A204.1 (cell line): ENCODE results near the gene PITPNB.

Experiments used
- FAIRE-seq: peaks from 2 replicates; lab custom pipeline; 2012; peaks lifted over from hg19 to GRCh38; lab: Jason Lieb, UNC

PITPNB gene

GRCh38 chr22:27919942-27920755 is 1.1 kb upstream of the PITPNB start:
- FAIRE-seq = no peak

DNA sequence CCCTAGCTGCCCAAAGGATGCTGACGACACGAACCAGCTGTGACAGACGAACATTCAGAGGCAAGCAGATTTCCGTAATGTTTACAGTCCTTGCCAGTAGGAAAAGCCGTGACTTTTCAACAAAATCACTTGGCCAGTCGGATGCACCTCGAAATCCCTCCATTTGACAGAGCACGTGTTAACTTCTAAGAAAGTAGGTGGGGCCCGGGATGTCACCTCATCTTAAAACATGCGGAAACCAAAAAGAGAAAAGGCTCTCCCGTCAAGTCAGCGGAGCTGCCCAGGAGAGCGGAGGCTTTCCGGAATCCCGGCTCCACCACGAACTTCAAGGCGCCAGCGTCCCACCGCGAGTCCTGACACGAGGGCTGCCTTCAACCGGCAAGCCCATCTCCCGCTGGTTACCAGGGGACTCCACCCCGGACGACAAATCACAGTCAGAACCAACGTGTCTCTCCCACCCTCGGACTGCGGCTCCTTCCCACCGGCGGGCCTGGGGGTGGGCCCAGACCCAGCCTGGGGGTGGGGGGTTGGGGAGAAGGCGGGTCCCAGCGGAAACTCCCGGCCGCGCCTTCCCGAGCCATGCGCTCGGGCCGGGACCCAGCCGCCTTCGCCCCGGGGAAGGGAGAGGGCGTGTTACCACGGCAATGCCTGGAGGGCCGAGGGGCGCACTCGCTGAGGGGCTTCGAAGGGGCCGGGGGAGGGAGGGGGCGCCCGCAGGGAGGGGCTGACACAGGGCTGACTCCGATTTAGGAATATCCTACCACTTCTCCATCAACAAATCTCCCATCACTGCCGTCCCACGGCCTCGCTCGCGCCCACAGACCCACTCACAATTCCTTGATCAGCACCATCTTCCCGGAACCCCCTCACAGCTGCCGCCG is 475 bp downstream of the PITPNB start:
- FAIRE-seq = no peak

DNA sequence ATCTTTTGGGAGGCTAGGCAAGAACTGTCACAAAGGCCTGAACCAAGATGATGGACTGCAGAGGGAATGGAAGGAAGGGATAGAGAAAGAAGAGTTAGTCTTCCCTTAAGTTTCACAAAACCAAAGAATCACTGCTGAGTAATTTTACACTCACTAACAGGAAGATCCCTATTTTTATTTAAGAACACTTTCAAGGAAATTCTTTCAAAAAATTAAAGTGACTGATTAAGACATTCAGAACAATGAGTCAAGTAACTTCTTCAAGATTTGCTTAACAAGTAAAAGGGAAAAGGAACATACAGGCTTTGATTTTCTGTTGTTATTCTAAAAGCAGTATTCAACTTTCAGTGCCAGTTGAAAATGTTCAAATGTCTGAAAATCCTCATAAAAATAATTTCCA is 3.1 kb downstream of the PITPNB start:
- FAIRE-seq = no peak

GRCh38 chr22:27913162-27913741 is 5.8 kb downstream of the PITPNB start:
- no peak for FAIRE-seq

DNA sequence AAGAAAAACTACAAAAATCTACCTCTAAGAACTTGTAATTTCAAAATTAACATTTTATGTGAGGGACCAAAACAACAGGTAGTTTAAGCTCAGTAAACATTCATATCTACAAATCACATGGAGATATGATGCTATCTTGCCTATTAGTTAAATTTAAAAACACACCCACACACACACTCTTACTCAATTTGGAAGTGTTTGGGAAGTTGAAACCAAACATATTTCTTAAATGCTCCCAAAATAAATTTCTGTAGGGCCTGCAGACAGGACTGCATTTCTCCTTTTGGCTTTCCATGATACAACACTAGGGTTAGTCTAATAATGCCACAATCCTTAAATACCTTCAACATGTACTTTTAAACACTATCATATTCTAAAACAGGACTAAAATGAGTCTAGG is 7.0 kb downstream of the PITPNB start:
- no peak for FAIRE-seq

- FAIRE-seq = no peak
Observed at GRCh38 chr22:27911330-27911729, 7.7 kb downstream of the PITPNB start.

DNA sequence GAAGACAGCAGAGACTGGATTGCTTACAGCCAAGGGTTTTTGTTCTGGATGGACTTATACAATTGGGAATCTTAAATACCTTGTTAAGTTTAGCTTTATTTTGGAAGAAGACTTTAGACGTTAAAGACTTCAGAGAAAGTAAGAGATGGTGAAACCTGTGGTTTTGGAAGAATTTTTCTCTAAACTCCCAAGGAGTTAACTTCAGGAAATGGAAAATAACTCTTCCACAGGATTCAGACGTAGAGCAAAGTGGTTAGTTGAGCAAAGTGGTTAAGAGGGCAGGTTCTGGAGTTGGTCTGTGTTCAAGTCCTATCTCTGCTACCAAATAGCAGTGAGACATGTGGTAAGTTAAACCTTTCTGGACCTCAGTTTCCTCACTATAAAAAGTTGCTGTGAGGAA is 12.8 kb downstream of the PITPNB start:
- no peak for FAIRE-seq

- FAIRE-seq = no peak
Observed at GRCh38 chr22:27905653-27906052, 13.4 kb downstream of the PITPNB start.

GRCh38 chr22:27903805-27904473 is 15.1 kb downstream of the PITPNB start:
- FAIRE-seq = no peak

GRCh38 chr22:27900153-27900552 is 18.9 kb downstream of the PITPNB start:
- no peak for FAIRE-seq

DNA sequence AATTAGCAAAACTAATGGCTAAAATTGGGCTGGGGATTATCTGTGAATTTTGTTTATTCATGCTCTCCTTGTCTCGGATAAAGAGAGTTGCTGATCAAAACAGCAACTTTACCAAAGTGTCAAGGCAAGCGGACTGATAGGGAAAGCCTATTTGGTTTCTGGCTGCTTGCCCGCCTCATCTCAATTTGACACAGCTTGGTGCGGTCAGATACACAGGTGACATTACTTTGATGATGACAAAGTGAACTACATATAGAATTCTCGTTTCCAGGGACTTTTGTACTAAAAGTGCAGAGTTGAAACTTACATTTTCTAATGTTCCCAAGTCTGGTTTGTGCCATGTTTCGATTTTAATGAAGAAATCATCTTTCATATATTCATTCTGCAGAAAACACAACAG is 22.8 kb downstream of the PITPNB start:
- no peak for FAIRE-seq

- FAIRE-seq = no peak
Observed at GRCh38 chr22:27895600-27895999, 23.5 kb downstream of the PITPNB start.

- FAIRE-seq = no peak
Observed at GRCh38 chr22:27892811-27893210, 26.2 kb downstream of the PITPNB start.

DNA sequence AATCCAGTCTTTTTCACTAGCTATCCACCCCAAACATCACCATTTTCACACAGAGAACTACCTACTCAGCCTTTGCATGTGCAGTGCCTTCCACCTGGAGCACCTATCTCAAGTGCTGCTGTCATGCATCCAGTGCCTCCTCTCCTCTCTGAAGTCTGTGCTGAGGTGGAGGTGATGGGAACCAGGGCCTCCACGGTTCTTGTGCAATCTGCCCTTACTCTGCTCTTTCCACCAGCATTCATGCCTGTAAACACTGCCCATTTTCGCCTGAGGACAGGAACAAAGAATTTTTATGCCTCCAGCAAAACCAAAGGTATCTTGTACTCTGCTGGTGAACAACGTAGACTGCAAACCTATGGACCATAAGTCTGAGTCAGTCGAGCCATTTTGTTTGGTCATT is 27.0 kb downstream of the PITPNB start:
- no peak for FAIRE-seq

DNA sequence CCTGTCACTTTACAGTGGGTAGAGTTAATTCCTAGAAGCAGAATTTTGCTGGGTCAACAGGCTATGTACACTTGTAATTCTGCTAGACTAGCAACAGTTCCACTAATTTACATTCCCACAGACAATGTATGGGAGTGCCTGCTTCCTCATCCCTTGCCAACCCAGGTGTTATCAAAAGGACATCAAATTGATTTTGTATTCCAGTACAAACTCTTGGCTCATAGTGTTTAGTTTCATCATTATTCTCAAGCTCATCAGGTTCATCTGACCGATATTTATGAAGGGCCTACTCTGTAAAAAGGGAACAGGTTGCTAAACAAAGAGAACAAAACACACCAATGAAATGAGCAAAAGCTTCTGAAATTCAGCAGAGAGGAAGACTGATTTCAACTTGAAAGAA is 30.7 kb downstream of the PITPNB start:
- no peak for FAIRE-seq

DNA sequence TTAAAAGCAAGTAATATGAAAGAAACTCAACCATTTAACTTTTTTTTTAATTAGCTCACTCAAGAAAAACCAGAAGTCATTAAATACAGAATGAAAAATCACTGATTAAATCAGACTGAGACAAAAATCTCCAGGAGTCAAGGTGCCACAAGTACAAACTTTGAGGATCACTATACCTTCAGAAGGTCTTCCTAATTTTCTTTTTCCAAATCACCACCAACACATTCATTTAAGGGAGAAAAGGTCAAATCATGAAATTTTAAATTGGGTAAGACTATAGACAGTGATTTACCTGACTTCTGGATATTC is 32.3 kb downstream of the PITPNB start:
- FAIRE-seq = no peak

DNA sequence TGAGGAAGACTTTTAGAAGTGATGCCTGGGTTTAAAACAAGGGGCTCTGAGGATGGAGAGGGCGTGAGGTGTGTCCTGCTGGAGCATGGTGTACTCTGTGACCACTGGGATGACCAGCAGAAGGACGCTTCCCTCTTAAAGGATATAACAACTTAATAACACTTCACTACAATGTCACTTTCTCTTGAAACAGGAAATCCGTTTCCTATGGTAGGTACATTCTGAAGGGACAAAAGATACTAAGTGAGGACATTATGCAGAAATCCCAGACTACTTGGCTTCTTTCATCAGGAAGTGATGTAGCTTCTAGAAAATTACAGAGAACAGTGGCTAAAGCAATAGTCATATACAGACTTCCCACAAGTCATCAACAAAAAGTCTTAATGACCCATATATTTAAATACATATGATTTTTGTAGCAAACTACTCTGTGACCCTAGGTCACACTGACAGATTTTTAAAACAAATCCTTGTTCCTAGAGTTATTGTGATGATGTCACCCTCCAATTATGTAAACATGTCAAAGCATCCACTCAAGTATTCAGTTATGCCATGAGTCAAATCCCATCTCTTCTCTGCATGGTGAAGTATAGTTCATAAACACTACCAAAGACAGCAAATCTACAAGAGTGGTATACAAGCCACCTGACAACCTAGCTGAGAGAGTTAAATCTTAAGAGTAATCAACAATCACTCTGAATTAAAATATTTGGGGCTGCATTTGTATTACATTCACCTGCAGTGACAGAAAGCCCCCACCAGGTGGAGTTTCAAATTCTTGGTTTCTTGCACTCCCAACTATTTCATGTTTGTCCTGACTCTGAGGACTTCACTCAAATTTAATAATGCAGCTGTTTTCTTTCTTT is 32.8 kb downstream of the PITPNB start:
- FAIRE-seq = peak; percentile 90

GRCh38 chr22:27883656-27884350 is 35.3 kb downstream of the PITPNB start:
- no peak for FAIRE-seq

DNA sequence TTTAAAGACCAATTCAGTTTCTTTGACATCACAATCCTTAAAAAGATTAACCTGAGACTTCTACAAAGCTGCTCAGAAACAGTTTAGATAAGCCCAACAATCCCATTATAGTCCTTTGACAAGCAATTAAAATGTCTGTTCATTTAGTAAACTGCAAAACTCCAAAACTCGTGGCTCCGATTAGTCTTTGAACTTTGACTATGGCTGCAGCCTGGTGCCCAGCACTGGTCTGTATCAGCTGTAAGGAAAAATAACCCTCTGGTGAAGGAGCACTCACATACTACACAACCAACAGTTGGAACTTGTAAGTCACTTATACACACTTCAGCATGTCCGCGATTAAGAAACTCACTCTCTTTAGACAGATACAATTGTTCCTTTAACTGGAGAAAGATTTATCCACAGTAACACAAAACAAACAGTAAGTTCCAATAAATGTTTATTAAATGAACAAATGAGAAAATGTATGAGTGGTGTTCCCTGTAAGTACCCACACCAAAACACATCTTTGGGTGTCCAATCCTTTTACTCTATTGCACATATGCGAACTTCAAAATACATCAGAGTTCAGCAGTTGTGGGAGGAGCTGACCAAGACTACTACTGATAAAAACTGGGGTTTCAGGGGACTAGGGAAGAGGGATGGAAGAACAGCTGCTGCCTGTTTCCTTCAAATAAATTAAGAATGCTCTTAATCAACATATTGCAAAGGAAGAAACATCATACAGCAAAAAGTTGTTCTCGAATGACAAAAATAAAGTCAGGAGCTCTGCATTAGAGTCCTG is 36.4 kb downstream of the PITPNB start:
- FAIRE-seq = no peak

DNA sequence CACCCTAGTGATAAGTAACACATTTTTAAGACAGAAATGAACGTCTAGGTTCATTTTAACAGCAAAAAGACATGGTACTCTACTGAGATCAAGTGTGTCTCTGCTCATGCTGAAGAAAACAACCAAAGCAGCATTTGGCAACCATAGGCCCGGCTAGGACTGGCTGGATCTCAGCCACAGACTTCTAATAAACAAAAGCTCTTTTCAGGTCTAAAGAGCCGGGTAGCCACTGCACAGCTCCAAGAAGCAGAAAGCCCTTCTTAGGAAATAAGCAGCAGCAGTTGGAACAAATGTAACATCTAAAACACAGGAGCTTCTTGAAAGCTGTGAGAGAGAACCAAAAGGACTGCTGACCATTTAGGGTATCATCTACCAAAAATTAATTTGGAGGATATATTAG is 37.6 kb downstream of the PITPNB start:
- FAIRE-seq = no peak
